ENCODE measurements around the gene ABL2.

DNA sequence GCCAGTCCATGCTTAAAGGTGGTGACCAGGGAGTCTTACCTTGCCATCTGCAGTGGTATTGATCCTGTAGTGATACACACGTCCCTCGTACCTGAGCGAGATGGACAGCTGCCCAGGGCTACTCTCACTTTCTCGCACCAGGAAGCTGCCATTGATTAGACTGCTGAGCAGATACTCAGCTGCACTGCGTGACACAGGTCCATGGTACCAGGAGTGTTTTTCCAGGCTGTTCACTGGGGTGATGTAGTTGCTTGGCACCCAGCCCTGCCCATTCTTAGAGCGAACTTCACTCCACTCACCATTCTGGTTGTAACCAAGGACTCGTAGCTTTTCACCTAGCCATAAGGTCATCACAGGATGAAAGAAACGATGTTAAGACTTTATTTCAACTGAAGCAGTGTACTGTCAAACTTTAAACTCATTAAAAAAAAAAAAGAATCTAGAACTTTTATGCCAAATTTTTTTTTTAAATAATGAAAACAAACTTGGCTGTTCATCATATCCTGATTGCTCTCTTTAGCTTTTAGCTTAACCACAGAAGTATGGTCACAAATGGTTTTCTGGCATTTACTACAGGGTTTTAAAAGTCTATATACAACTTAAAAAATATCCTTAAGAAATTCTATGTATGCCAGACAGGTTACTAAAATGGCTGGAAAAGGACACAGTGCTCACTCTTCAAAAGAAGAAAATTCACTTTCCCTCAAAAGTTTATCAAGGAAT lies 103.0 kb downstream of the ABL2 start:
- TF ChIP-seq POLR2A (IDR thresholded peaks at IDR 0.05; ENCODE audit: low read length) (no peak), ZFP36 (IDR thresholded peaks at IDR 0.05; ENCODE audit: borderline replicate concordance, partially characterized antibody) (no peak), FOXS1 (CRISPR knock-in tag; IDR thresholded peaks at IDR 0.05) (no peak), HOXA7 (CRISPR knock-in tag; IDR thresholded peaks at IDR 0.05) (no peak), CEBPB (IDR thresholded peaks at IDR 0.05) (no peak), EP300 (IDR thresholded peaks at IDR 0.05) (no peak), ZC3H11A (IDR thresholded peaks at IDR 0.05) (no peak), NR3C1 (IDR thresholded peaks at IDR 0.05) (no peak), RFX5 (IDR thresholded peaks at IDR 0.05) (no peak), MAZ (IDR thresholded peaks at IDR 0.05; ENCODE audit: borderline replicate concordance, low read depth, low read length) (no peak)
- TF ChIP-seq, protein P1, sequence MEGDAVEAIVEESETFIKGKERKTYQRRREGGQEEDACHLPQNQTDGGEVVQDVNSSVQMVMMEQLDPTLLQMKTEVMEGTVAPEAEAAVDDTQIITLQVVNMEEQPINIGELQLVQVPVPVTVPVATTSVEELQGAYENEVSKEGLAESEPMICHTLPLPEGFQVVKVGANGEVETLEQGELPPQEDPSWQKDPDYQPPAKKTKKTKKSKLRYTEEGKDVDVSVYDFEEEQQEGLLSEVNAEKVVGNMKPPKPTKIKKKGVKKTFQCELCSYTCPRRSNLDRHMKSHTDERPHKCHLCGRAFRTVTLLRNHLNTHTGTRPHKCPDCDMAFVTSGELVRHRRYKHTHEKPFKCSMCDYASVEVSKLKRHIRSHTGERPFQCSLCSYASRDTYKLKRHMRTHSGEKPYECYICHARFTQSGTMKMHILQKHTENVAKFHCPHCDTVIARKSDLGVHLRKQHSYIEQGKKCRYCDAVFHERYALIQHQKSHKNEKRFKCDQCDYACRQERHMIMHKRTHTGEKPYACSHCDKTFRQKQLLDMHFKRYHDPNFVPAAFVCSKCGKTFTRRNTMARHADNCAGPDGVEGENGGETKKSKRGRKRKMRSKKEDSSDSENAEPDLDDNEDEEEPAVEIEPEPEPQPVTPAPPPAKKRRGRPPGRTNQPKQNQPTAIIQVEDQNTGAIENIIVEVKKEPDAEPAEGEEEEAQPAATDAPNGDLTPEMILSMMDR (IDR thresholded peaks at IDR 0.05), result no peak
- TF ChIP-seq, protein P2, sequence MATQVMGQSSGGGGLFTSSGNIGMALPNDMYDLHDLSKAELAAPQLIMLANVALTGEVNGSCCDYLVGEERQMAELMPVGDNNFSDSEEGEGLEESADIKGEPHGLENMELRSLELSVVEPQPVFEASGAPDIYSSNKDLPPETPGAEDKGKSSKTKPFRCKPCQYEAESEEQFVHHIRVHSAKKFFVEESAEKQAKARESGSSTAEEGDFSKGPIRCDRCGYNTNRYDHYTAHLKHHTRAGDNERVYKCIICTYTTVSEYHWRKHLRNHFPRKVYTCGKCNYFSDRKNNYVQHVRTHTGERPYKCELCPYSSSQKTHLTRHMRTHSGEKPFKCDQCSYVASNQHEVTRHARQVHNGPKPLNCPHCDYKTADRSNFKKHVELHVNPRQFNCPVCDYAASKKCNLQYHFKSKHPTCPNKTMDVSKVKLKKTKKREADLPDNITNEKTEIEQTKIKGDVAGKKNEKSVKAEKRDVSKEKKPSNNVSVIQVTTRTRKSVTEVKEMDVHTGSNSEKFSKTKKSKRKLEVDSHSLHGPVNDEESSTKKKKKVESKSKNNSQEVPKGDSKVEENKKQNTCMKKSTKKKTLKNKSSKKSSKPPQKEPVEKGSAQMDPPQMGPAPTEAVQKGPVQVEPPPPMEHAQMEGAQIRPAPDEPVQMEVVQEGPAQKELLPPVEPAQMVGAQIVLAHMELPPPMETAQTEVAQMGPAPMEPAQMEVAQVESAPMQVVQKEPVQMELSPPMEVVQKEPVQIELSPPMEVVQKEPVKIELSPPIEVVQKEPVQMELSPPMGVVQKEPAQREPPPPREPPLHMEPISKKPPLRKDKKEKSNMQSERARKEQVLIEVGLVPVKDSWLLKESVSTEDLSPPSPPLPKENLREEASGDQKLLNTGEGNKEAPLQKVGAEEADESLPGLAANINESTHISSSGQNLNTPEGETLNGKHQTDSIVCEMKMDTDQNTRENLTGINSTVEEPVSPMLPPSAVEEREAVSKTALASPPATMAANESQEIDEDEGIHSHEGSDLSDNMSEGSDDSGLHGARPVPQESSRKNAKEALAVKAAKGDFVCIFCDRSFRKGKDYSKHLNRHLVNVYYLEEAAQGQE (IDR thresholded peaks at IDR 0.05), result no peak
- TF ChIP-seq, protein P3, sequence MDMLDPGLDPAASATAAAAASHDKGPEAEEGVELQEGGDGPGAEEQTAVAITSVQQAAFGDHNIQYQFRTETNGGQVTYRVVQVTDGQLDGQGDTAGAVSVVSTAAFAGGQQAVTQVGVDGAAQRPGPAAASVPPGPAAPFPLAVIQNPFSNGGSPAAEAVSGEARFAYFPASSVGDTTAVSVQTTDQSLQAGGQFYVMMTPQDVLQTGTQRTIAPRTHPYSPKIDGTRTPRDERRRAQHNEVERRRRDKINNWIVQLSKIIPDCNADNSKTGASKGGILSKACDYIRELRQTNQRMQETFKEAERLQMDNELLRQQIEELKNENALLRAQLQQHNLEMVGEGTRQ (IDR thresholded peaks at IDR 0.05), result no peak
- TF ChIP-seq, protein P4, sequence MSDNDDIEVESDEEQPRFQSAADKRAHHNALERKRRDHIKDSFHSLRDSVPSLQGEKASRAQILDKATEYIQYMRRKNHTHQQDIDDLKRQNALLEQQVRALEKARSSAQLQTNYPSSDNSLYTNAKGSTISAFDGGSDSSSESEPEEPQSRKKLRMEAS (IDR thresholded peaks at IDR 0.05), result no peak

Data from A549 (cell line).